Loucy (cell line): ENCODE data around the gene SLC16A13.

Experiments
- CTCF ChIP-seq: fragments of 200-600 bp; sonication (generic); conservative IDR thresholded peaks from 2 replicates; pipeline ENCODE4 v1.5.1; 2014; ENCODE audit warnings: mild to moderate bottlenecking, antibody characterized with exemption, low read length
- EZH2phosphoT487 ChIP-seq: fragments of 200-600 bp; IDR thresholded peaks from 2 replicates; pipeline ENCODE4 v1.6.1; 2018; ENCODE audit warnings: antibody characterized with exemption, mild to moderate bottlenecking, moderate library complexity, borderline replicate concordance

DNA sequence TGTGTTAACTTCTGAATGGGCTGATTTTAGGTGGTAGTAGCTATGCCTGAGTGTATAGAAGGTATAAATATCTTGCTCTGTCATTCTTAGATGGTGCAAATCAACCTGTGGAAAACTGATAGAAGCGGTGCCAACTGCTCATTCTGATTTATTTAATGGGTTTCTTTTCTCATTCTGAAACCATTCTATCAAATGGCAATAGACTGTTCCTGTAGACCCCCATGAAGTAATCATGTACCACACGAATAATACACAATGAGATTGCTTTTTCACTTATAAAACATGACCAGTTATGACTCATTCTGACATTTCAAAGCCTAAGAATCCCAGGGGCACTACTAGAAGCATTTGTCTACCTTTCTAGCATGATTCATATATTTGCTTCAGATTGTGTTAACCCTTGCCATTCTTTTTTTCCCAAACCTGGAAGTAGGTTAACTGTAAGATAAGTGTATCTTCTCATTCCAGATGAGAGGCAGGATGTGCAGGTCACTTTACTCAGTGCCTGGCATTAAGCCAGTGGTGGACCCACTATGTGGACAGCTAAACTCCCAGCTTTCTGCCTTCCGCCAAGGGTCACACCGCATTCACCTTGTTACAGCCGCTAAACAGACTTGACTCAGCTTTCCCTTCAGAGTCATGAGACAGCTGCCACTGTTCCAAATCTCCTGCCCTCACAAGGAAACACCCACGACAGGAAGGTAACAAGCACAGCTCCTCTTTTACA, 24.5 kb downstream of the SLC16A13 start:
- no peak for TF ChIP-seq CTCF
- no peak for TF ChIP-seq EZH2phosphoT487
